ENCODE measurements around the gene ADAM12.

Gene ADAM12

GRCh38 chr10:126155528-126155927 is 232.7 kb downstream of the ADAM12 start:
- DNase-seq (ENCODE audit: low read depth in 1 of 2, low spot score in 1 of 2), result no peak

- no peak for DNase-seq (ENCODE audit: low read depth in 1 of 2, low spot score in 1 of 2)
Measured at GRCh38 chr10:126153711-126154628, 234.3 kb downstream of the ADAM12 start.

GRCh38 chr10:126147866-126148587 is 240.2 kb downstream of the ADAM12 start:
- no peak for DNase-seq (ENCODE audit: low read depth in 1 of 2, low spot score in 1 of 2)

GRCh38 chr10:126146771-126147170 is 241.5 kb downstream of the ADAM12 start:
- DNase-seq (ENCODE audit: low read depth in 1 of 2, low spot score in 1 of 2), result no peak

GRCh38 chr10:126143117-126143516 is 245.2 kb downstream of the ADAM12 start:
- DNase-seq (ENCODE audit: low read depth in 1 of 2, low spot score in 1 of 2), result no peak

- DNase-seq (ENCODE audit: low read depth in 1 of 2, low spot score in 1 of 2), result no peak
Measured at GRCh38 chr10:126140746-126141273, 247.5 kb downstream of the ADAM12 start.

GRCh38 chr10:126137562-126138221 is 250.6 kb downstream of the ADAM12 start:
- DNase-seq (ENCODE audit: low read depth in 1 of 2, low spot score in 1 of 2), result no peak

- no peak for DNase-seq (ENCODE audit: low read depth in 1 of 2, low spot score in 1 of 2)
Measured at GRCh38 chr10:126135941-126136595, 252.2 kb downstream of the ADAM12 start.

GRCh38 chr10:126135177-126135576 is 253.1 kb downstream of the ADAM12 start:
- DNase-seq (ENCODE audit: low read depth in 1 of 2, low spot score in 1 of 2), result no peak

- no peak for DNase-seq (ENCODE audit: low read depth in 1 of 2, low spot score in 1 of 2)
Measured at GRCh38 chr10:126133906-126134656, 254.2 kb downstream of the ADAM12 start.

GRCh38 chr10:126133082-126133620 is 255.1 kb downstream of the ADAM12 start:
- DNase-seq (ENCODE audit: low read depth in 1 of 2, low spot score in 1 of 2), result no peak

- no peak for DNase-seq (ENCODE audit: low read depth in 1 of 2, low spot score in 1 of 2)
Measured at GRCh38 chr10:126131341-126131740, 256.9 kb downstream of the ADAM12 start.

GRCh38 chr10:126130271-126130710 is 258.0 kb downstream of the ADAM12 start:
- no peak for DNase-seq (ENCODE audit: low read depth in 1 of 2, low spot score in 1 of 2)

- no peak for DNase-seq (ENCODE audit: low read depth in 1 of 2, low spot score in 1 of 2)
Measured at GRCh38 chr10:126129026-126129425, 259.3 kb downstream of the ADAM12 start.

GRCh38 chr10:126128581-126128980 is 259.7 kb downstream of the ADAM12 start:
- no peak for DNase-seq (ENCODE audit: low read depth in 1 of 2, low spot score in 1 of 2)

GRCh38 chr10:126127481-126128029 is 260.7 kb downstream of the ADAM12 start:
- DNase-seq (ENCODE audit: low read depth in 1 of 2, low spot score in 1 of 2), result no peak

GRCh38 chr10:126126866-126127265 is 261.4 kb downstream of the ADAM12 start:
- DNase-seq (ENCODE audit: low read depth in 1 of 2, low spot score in 1 of 2), result no peak

GRCh38 chr10:126126023-126126422 is 262.3 kb downstream of the ADAM12 start:
- no peak for DNase-seq (ENCODE audit: low read depth in 1 of 2, low spot score in 1 of 2)

- no peak for DNase-seq (ENCODE audit: low read depth in 1 of 2, low spot score in 1 of 2)
Measured at GRCh38 chr10:126124668-126125349, 263.5 kb downstream of the ADAM12 start.
